Measurements from ENCODE around the gene AGER.

DNA sequence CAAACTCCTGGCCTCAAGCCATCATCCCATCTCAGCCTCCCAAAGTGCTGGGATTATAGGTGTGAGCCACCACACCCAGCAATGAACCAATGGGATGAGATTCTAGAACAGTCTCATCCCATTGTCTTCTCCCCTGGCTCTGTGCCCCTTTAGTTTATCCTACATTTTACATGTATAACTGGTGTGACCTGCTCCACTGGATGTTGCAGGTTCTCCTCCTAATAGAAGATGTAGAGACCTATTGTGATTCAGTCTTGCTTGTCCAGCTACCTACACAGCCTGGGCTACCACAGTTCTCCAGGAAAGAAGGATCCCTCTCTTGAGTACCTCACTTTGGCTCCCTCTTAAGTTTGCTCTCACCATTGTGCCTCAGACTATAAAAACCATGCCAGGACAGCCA lies 51.9 kb downstream of the AGER start:
- TF ChIP-seq CTCF (IDR thresholded peaks at IDR 0.05) (no peak), POLR2AphosphoS5 (IDR thresholded peaks at IDR 0.05) (no peak), POLR2A (IDR thresholded peaks at IDR 0.05) (no peak), EP300 (IDR thresholded peaks at IDR 0.05; ENCODE audit: low read depth) (no peak)
